GM19455 (cell line): Measurements from ENCODE around the gene C11orf98.
"Not testable (repeated sequence)": the region's sequence is repeated elsewhere in the genome, so short reads cannot be mapped to it uniquely, and the experiment has no call there.

ENCODE experiments used
- ATAC-seq: cut with Tn5 transposase; IDR thresholded peaks from one replicate; pipeline ENCODE4 v1.9.1; 2021; ENCODE audit not compliant: unreplicated experiment

Gene C11orf98

GRCh38 chr11:62665075-62665598, at the start of gene C11orf98, which contains the start of gene CSKMT:
C11orf98 (minus strand) TSS chr11:62665210; CDS start chr11:62665169, 41 bp downstream.
CSKMT (plus strand) TSS chr11:62665312; CDS start chr11:62665880, 568 bp downstream.
- peak; percentile 81 for ATAC-seq

GRCh38 chr11:62713343-62713742, 48.3 kb upstream of the C11orf98 start:
- ATAC-seq = no peak

GRCh38 chr11:62712861-62713260, 47.9 kb upstream of the C11orf98 start:
- ATAC-seq = no peak

GRCh38 chr11:62712276-62712812, 47.3 kb upstream of the C11orf98 start:
- no peak for ATAC-seq

- peak; percentile 9 for ATAC-seq
Measured at GRCh38 chr11:62710001-62710345, 45.0 kb upstream of the C11orf98 start.

GRCh38 chr11:62709247-62710000, 44.4 kb upstream of the C11orf98 start:
- peak; percentile 70 for ATAC-seq

GRCh38 chr11:62708793-62709192, 43.8 kb upstream of the C11orf98 start:
- no peak for ATAC-seq

GRCh38 chr11:62708392-62708791, 43.4 kb upstream of the C11orf98 start:
- no peak for ATAC-seq

- ATAC-seq = no peak
Measured at GRCh38 chr11:62707277-62707861, 42.4 kb upstream of the C11orf98 start, which contains the start of the genes BSCL2 and GNG3. BSCL2 (minus strand) TSS chr11:62707424; CDS start chr11:62707195, 229 bp downstream. GNG3 (plus strand) TSS chr11:62707676; CDS start chr11:62708296, 620 bp downstream.

GRCh38 chr11:62706850-62707247, 41.8 kb upstream of the C11orf98 start:
- ATAC-seq = no peak

- ATAC-seq = peak; percentile 61
Measured at GRCh38 chr11:62705880-62706849, 41.2 kb upstream of the C11orf98 start.

- no peak for ATAC-seq
Measured at GRCh38 chr11:62705413-62705812, 40.4 kb upstream of the C11orf98 start.

- ATAC-seq = not testable (repeated sequence)
Measured at GRCh38 chr11:62703921-62704320, 38.9 kb upstream of the C11orf98 start.

- ATAC-seq = no peak
Measured at GRCh38 chr11:62702246-62702645, 37.2 kb upstream of the C11orf98 start.

- no peak for ATAC-seq
Measured at GRCh38 chr11:62694455-62695167, 29.6 kb upstream of the C11orf98 start.

- ATAC-seq = not testable (repeated sequence)
Measured at GRCh38 chr11:62693624-62694023, 28.6 kb upstream of the C11orf98 start.

- no peak for ATAC-seq
Measured at GRCh38 chr11:62689421-62690183, 24.6 kb upstream of the C11orf98 start, which contains the start of gene LRRN4CL. LRRN4CL (minus strand) TSS chr11:62689530; CDS start chr11:62688508, 1,022 bp downstream.

- no peak for ATAC-seq
Measured at GRCh38 chr11:62688491-62688890, 23.5 kb upstream of the C11orf98 start.
